Measurements from ENCODE around the gene UQCR11.

GRCh38 chr19:1571358-1571757 is 33.9 kb downstream of the UQCR11 start:
- TF ChIP-seq CTCF (conservative IDR thresholded peaks at IDR 0.05; ENCODE audit: low read depth, low read length) = no peak
- TF ChIP-seq EZH2 (IDR thresholded peaks at IDR 0.05; ENCODE audit: borderline replicate concordance, low read depth, low read length, poor library complexity, severe bottlenecking) = no peak

Data from A673 (cell line).